GM19455 (cell line): Measurements from ENCODE around the gene GBGT1.

Source experiments
- ATAC-seq: cut with Tn5 transposase; IDR thresholded peaks from one replicate; pipeline ENCODE4 v1.9.1; 2021; ENCODE audit not compliant: unreplicated experiment

GBGT1 gene

GRCh38 chr9:133144904-133145851, 18.5 kb downstream of the GBGT1 start:
- ATAC-seq: no peak

GRCh38 chr9:133144142-133144903, 19.4 kb downstream of the GBGT1 start:
- ATAC-seq: peak; percentile 42

GRCh38 chr9:133143639-133144141, 20.0 kb downstream of the GBGT1 start:
- no peak for ATAC-seq

GRCh38 chr9:133142684-133143622, 20.8 kb downstream of the GBGT1 start:
- ATAC-seq: no peak

GRCh38 chr9:133141833-133142595, 21.7 kb downstream of the GBGT1 start:
- ATAC-seq: no peak

- no peak for ATAC-seq
These were observed 23.1 kb downstream of the GBGT1 start for GRCh38 chr9:133140606-133141005.

- ATAC-seq: no peak
These were observed 23.6 kb downstream of the GBGT1 start for GRCh38 chr9:133140174-133140505.

- ATAC-seq: no peak
These were observed 24.2 kb downstream of the GBGT1 start for GRCh38 chr9:133139246-133140173.

GRCh38 chr9:133137451-133138231, 26.1 kb downstream of the GBGT1 start:
- no peak for ATAC-seq

GRCh38 chr9:133135146-133135745, 28.5 kb downstream of the GBGT1 start:
- ATAC-seq: no peak

- no peak for ATAC-seq
These were observed 29.1 kb downstream of the GBGT1 start for GRCh38 chr9:133134388-133135145.

GRCh38 chr9:133133681-133134387, 29.9 kb downstream of the GBGT1 start:
- peak; percentile 84 for ATAC-seq

GRCh38 chr9:133132174-133132573, 31.5 kb downstream of the GBGT1 start:
- ATAC-seq: no peak

GRCh38 chr9:133131506-133131905, 32.2 kb downstream of the GBGT1 start:
- ATAC-seq: no peak

- ATAC-seq: no peak
These were observed 32.9 kb downstream of the GBGT1 start for GRCh38 chr9:133130685-133131244.
